ENCODE measurements around the gene RNPS1. TPM values are rescaled to one million over a fixed set of nuclear protein-coding genes. Genes with fewer than 3 reads are reported as not detected.

The RNPS1 gene
- polyA plus RNA-seq, 1 donor from 2014 or later, result 180 TPM

DNA sequence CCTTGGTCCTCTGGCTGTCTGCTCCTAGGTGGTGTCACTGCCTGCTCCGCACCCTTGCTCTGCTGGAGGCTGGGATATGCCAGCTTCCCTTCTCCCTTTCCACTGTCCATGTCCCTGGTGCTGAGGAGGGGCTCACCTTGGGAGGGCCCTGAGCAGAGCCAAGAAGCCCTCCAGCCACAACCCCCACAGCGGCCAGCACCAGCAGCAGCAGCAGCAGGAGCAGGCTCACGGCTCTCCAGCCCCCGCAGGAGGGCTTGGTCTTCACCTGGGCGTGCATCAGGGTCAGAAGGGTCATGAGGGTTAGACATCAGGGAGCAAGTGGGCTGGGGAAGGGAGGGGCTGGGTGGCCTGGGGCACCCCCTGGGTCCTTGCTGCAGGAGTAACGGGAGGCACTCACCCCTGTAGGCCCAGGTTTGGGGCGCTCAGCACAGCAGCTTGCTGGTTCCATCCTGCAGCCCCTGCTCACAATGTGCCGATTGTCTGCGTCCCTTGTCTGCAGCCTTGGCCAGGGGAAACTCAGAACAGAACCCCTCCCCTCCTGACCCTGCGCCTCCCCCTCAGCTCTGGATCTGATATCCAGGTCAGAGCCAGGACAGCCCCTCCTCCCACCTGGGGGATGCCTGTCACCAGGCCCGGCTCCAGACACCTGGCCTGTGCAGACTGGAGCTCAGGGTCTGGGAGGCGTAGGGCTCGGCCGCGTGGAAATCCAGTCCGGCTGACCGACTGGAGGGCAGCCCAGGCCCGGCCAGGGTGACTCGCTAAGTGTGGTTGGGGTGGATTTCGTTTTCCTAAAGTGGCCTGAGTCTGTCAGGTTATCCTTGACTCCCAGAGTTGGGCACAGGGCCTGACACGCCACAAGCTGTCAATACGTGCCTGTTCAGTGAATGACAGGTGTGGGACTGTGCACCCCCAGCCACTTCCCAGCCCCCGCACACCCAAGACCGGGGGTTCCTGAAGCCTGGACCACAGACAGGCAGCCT lies 57.2 kb downstream of the RNPS1 start, which contains the start of gene BRICD5:
Gene BRICD5 (minus strand): TSS at position 478 of the 980 bp plus-strand sequence. CDS start 30 bp downstream, at position 448.
- Histone ChIP-seq H3K9me3 (ENCODE audit: low read length) (no peaks in the 10 kb centered on the region), H3F3A (ENCODE audit: insufficient read depth, low read length, poor library complexity, severe bottlenecking) (no peaks in the 10 kb centered on the region), H3K4me2 (ENCODE audit: low read length) (no peak within 1 kb of the TSS), H3K4me3 (ENCODE audit: low read length) (no peak within 1 kb of the TSS), H3K27ac (ENCODE audit: low read length) (no peak within 1 kb of the TSS), H4K20me1 (ENCODE audit: insufficient read depth) (no peaks in the 10 kb centered on the region), H3K27me3 (ENCODE audit: insufficient read depth, low read depth, low read length) (no peaks in the 10 kb centered on the region), H2AFZ (ENCODE audit: low read depth, low read length) (no peak within 1 kb of the TSS), H3K9ac (ENCODE audit: low read length) (no peak within 1 kb of the TSS), H3K79me2 (replicated peaks; ENCODE audit: insufficient read depth, low read length) (peaks cover 9% of the 10 kb centered on the region), H3K9me2 (ENCODE audit: insufficient read depth, low read length) (no peaks in the 10 kb centered on the region), H3K36me3 (ENCODE audit: insufficient read depth, low read length) (peaks cover 6% of the 10 kb centered on the region)
- TF ChIP-seq MXI1 (conservative IDR thresholded peaks at IDR 0.05; ENCODE audit: poor library complexity, severe bottlenecking), result no peak

- Histone ChIP-seq H3K36me3 (ENCODE audit: insufficient read depth, low read length) (peaks cover 6% of the 10 kb centered on the region), H3K4me2 (ENCODE audit: low read length) (no peak overlapping the region), H4K20me1 (ENCODE audit: insufficient read depth) (no peaks in the 10 kb centered on the region), H2AFZ (ENCODE audit: low read depth, low read length) (no peak overlapping the region), H3K79me2 (replicated peaks; ENCODE audit: insufficient read depth, low read length) (peaks cover 9% of the 10 kb centered on the region), H3K27me3 (ENCODE audit: insufficient read depth, low read depth, low read length) (no peaks in the 10 kb centered on the region), H3K9me2 (ENCODE audit: insufficient read depth, low read length) (no peaks in the 10 kb centered on the region), H3K4me3 (ENCODE audit: low read length) (no peak overlapping the region), H3K9me3 (ENCODE audit: low read length) (no peaks in the 10 kb centered on the region), H3K9ac (ENCODE audit: low read length) (no peak overlapping the region), H3F3A (ENCODE audit: insufficient read depth, low read length, poor library complexity, severe bottlenecking) (no peaks in the 10 kb centered on the region), H3K27ac (ENCODE audit: low read length) (no peak overlapping the region)
- TF ChIP-seq RAD21 (conservative IDR thresholded peaks at IDR 0.05) (no peak), MXI1 (conservative IDR thresholded peaks at IDR 0.05; ENCODE audit: poor library complexity, severe bottlenecking) (no peak), SMC3 (conservative IDR thresholded peaks at IDR 0.05; ENCODE audit: poor library complexity) (no peak), EP300 (conservative IDR thresholded peaks at IDR 0.05; ENCODE audit: poor library complexity, severe bottlenecking) (no peak), POLR2AphosphoS5 (IDR thresholded peaks at IDR 0.05) (no peak), TAF1 (IDR thresholded peaks at IDR 0.05; ENCODE audit: low read depth) (no peak), EZH2 (IDR thresholded peaks at IDR 0.05; ENCODE audit: borderline replicate concordance, insufficient read depth, low read length, poor library complexity, severe bottlenecking) (no peak)
- TF ChIP-seq, protein P1, sequence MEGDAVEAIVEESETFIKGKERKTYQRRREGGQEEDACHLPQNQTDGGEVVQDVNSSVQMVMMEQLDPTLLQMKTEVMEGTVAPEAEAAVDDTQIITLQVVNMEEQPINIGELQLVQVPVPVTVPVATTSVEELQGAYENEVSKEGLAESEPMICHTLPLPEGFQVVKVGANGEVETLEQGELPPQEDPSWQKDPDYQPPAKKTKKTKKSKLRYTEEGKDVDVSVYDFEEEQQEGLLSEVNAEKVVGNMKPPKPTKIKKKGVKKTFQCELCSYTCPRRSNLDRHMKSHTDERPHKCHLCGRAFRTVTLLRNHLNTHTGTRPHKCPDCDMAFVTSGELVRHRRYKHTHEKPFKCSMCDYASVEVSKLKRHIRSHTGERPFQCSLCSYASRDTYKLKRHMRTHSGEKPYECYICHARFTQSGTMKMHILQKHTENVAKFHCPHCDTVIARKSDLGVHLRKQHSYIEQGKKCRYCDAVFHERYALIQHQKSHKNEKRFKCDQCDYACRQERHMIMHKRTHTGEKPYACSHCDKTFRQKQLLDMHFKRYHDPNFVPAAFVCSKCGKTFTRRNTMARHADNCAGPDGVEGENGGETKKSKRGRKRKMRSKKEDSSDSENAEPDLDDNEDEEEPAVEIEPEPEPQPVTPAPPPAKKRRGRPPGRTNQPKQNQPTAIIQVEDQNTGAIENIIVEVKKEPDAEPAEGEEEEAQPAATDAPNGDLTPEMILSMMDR (IDR thresholded peaks at IDR 0.05; ENCODE audit: poor library complexity, severe bottlenecking), result no peak
- TF ChIP-seq, protein P2, sequence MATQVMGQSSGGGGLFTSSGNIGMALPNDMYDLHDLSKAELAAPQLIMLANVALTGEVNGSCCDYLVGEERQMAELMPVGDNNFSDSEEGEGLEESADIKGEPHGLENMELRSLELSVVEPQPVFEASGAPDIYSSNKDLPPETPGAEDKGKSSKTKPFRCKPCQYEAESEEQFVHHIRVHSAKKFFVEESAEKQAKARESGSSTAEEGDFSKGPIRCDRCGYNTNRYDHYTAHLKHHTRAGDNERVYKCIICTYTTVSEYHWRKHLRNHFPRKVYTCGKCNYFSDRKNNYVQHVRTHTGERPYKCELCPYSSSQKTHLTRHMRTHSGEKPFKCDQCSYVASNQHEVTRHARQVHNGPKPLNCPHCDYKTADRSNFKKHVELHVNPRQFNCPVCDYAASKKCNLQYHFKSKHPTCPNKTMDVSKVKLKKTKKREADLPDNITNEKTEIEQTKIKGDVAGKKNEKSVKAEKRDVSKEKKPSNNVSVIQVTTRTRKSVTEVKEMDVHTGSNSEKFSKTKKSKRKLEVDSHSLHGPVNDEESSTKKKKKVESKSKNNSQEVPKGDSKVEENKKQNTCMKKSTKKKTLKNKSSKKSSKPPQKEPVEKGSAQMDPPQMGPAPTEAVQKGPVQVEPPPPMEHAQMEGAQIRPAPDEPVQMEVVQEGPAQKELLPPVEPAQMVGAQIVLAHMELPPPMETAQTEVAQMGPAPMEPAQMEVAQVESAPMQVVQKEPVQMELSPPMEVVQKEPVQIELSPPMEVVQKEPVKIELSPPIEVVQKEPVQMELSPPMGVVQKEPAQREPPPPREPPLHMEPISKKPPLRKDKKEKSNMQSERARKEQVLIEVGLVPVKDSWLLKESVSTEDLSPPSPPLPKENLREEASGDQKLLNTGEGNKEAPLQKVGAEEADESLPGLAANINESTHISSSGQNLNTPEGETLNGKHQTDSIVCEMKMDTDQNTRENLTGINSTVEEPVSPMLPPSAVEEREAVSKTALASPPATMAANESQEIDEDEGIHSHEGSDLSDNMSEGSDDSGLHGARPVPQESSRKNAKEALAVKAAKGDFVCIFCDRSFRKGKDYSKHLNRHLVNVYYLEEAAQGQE (IDR thresholded peaks at IDR 0.05; ENCODE audit: borderline replicate concordance), result no peak
These were observed 58.0 kb downstream of the RNPS1 start for GRCh38 chr16:2210009-2210332.
